Loucy (cell line): ENCODE results near the gene PAFAH1B1.

ENCODE experiments used
- H2AFZ ChIP-seq: fragments of 200-600 bp; sonication (generic); 2 replicates; pipeline ENCODE4 v1.6.0; 2016; ENCODE audit warnings: antibody characterized with exemption, mild to moderate bottlenecking, low read length, moderate library complexity
- H3F3A ChIP-seq: fragments of 200-600 bp; 2 replicates; pipeline ENCODE4 v1.6.0; 2016; ENCODE audit warnings: antibody characterized with exemption, low read depth, mild to moderate bottlenecking
- H3K27me3 ChIP-seq: fragments of 200-600 bp; sonication (generic); 2 replicates; pipeline ENCODE4 v1.6.1; 2014; ENCODE audit warnings: low read length, mild to moderate bottlenecking; ENCODE audit not compliant: insufficient read depth, poor library complexity, severe bottlenecking
- H3K36me3 ChIP-seq: fragments of 200-600 bp; sonication (generic); 2 replicates; pipeline ENCODE4 v1.6.1; 2016; ENCODE audit warnings: low read length; ENCODE audit not compliant: insufficient read depth
- H3K4me1 ChIP-seq: fragments of 200-600 bp; sonication (generic); 2 replicates; pipeline ENCODE4 v1.5.1; 2014; ENCODE audit warnings: low read length, mild to moderate bottlenecking; ENCODE audit not compliant: insufficient read depth, poor library complexity, severe bottlenecking
- H3K4me2 ChIP-seq: fragments of 200-600 bp; sonication (generic); 2 replicates; pipeline ENCODE4 v1.6.0; 2014; ENCODE audit warnings: antibody characterized with exemption, low read length, low read depth, mild to moderate bottlenecking; ENCODE audit not compliant: poor library complexity, severe bottlenecking
- H3K4me3 ChIP-seq: fragments of 200-600 bp; sonication (generic); 2 replicates; pipeline ENCODE4 v1.5.1; 2014; ENCODE audit warnings: low read length, mild to moderate bottlenecking, mixed read lengths; ENCODE audit not compliant: poor library complexity, severe bottlenecking
- H3K79me2 ChIP-seq: fragments of 200-600 bp; sonication (generic); 2 replicates; pipeline ENCODE4 v1.6.1; 2014; ENCODE audit warnings: low read length; ENCODE audit not compliant: insufficient read depth
- H3K9ac ChIP-seq: fragments of 200-600 bp; sonication (generic); 2 replicates; pipeline ENCODE4 v1.6.0; 2014; ENCODE audit warnings: mild to moderate bottlenecking, low read depth, low read length, moderate library complexity; ENCODE audit not compliant: poor library complexity, severe bottlenecking
- H3K9me2 ChIP-seq: fragments of 200-600 bp; sonication (generic); replicated peaks from 2 replicates; pipeline ENCODE4 v1.6.1; 2016; ENCODE audit warnings: low read depth, low read length, mixed read lengths
- H3K9me3 ChIP-seq: fragments of 200-600 bp; sonication (generic); 2 replicates; pipeline ENCODE4 v1.6.1; 2014; ENCODE audit warnings: mild to moderate bottlenecking, antibody characterized with exemption, low read length, low read depth; ENCODE audit not compliant: insufficient read depth
- H4K20me1 ChIP-seq: fragments of 200-600 bp; sonication (generic); 2 replicates; pipeline ENCODE4 v1.6.0; 2014; ENCODE audit warnings: antibody characterized with exemption, low read length, mild to moderate bottlenecking; ENCODE audit not compliant: insufficient read depth, poor library complexity, severe bottlenecking
- CTCF ChIP-seq: fragments of 200-600 bp; sonication (generic); conservative IDR thresholded peaks from 2 replicates; pipeline ENCODE4 v1.5.1; 2014; ENCODE audit warnings: mild to moderate bottlenecking, antibody characterized with exemption, low read length
- EZH2phosphoT487 ChIP-seq: fragments of 200-600 bp; IDR thresholded peaks from 2 replicates; pipeline ENCODE4 v1.6.1; 2018; ENCODE audit warnings: antibody characterized with exemption, mild to moderate bottlenecking, moderate library complexity, borderline replicate concordance

PAFAH1B1 gene

GRCh38 chr17:2690165-2691068 lies 97.0 kb downstream of the PAFAH1B1 start:
- H4K20me1 ChIP-seq, result no peaks in the 10 kb centered on the region
- no peaks in the 10 kb centered on the region for H3F3A ChIP-seq
- TF ChIP-seq EZH2phosphoT487 (no peak), CTCF (no peak)
- no peak overlapping the region for H3K4me3 ChIP-seq
- H3K27me3 ChIP-seq, result no peaks in the 10 kb centered on the region
- H3K4me1 ChIP-seq, result no peaks in the 10 kb centered on the region
- H3K36me3 ChIP-seq, result peaks cover 16% of the 10 kb centered on the region; the same call in 1 of the 2 replicates
- no peaks in the 10 kb centered on the region for H3K79me2 ChIP-seq
- no peaks in the 10 kb centered on the region for H3K9me3 ChIP-seq
- H3K4me2 ChIP-seq, result no peak overlapping the region
- no peak overlapping the region for H2AFZ ChIP-seq
- H3K9ac ChIP-seq, result no peak overlapping the region
- H3K9me2 ChIP-seq, result no peaks in the 10 kb centered on the region

GRCh38 chr17:2691069-2691871 lies 97.8 kb downstream of the PAFAH1B1 start:
- Histone ChIP-seq H3K9me2 (no peaks in the 10 kb centered on the region), H3K9ac (no peak overlapping the region), H2AFZ (no peak overlapping the region), H3F3A (no peaks in the 10 kb centered on the region), H3K27me3 (no peaks in the 10 kb centered on the region), H4K20me1 (no peaks in the 10 kb centered on the region), H3K4me3 (no peak overlapping the region), H3K9me3 (no peaks in the 10 kb centered on the region), H3K4me2 (no peak overlapping the region), H3K36me3 (peaks cover 16% of the 10 kb centered on the region; the same call in 1 of the 2 replicates), H3K4me1 (no peaks in the 10 kb centered on the region), H3K79me2 (no peaks in the 10 kb centered on the region)
- no peak for TF ChIP-seq EZH2phosphoT487
- no peak for TF ChIP-seq CTCF

- no peaks in the 10 kb centered on the region for H3K9me2 ChIP-seq
- no peak overlapping the region for H3K4me2 ChIP-seq
- H3K9me3 ChIP-seq, result no peaks in the 10 kb centered on the region
- H3K27me3 ChIP-seq, result no peaks in the 10 kb centered on the region
- no peaks in the 10 kb centered on the region for H4K20me1 ChIP-seq
- no peak overlapping the region for H3K9ac ChIP-seq
- no peak for TF ChIP-seq CTCF
- TF ChIP-seq EZH2phosphoT487, result no peak
- no peak overlapping the region for H2AFZ ChIP-seq
- peaks cover 24% of the 10 kb centered on the region; the same call in 1 of the 2 replicates for H3K36me3 ChIP-seq
- H3K79me2 ChIP-seq, result no peaks in the 10 kb centered on the region
- H3F3A ChIP-seq, result no peaks in the 10 kb centered on the region
- H3K4me1 ChIP-seq, result no peaks in the 10 kb centered on the region
- no peak overlapping the region for H3K4me3 ChIP-seq
These were observed 98.7 kb downstream of the PAFAH1B1 start for GRCh38 chr17:2691965-2692780.
